ENCODE results near the gene POLR2A. TPM values are rescaled to one million over a fixed set of nuclear protein-coding genes. Genes with fewer than 3 reads are reported as not detected.

Gene POLR2A
- total and polyA plus RNA-seq, 2 of the 13 experiments (the other 11 are each of a cell fraction or from before 2014, with no cell fraction given), result 17.8 to 18.3 TPM

DNA sequence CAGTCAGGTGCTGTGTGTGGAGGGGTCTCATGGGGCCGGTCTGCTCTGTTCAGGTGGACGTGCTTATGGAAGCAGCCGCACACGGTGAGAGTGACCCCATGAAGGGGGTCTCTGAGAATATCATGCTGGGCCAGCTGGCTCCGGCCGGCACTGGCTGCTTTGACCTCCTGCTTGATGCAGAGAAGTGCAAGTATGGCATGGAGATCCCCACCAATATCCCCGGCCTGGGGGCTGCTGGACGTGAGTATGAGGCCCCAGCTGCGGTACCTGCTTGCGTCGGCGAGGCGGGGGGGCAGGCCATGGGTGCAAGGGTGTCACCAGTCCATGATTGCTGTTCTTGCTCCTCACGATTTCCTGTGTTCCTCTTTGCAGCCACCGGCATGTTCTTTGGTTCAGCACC lies 27.9 kb downstream of the POLR2A start:
- intact Hi-C loops (cut with micrococcal nuclease; ENCODE audit: unreplicated experiment) (no loop called here), in situ Hi-C loops (cut with HindIII; ENCODE audit: extremely low pct_ligation_motif_present, low pct_unique_long_range_greater_than_20kb) (loop anchor here (5.0 kb wide), 1 partner anchor 45 kb away; the partner anchor contains the start of gene TNFSF13)
- DNase-seq (ENCODE audit: low spot score) (no peak), FAIRE-seq (no peak), ATAC-seq (no peak; the same call in 2 of the 3 replicates)
- Histone ChIP-seq H3K36me3 (replicated peaks in 1 of 2; ENCODE audit: control insufficient read depth in 1 of 2, insufficient read depth in 2 of 2, low read length in 2 of 2) (peaks cover 34 to 62% of the 10 kb centered on the region in 2 experiments), H3K4me1 (ENCODE audit: insufficient read depth, low read length) (peaks cover 5% of the 10 kb centered on the region), H4K20me1 (ENCODE audit: insufficient read depth, low read length) (no peaks in the 10 kb centered on the region), H2AFZ (ENCODE audit: low read length) (no peak overlapping the region), H3K4me2 (ENCODE audit: low read depth, low read length) (no peak overlapping the region), H3K9ac (ENCODE audit: insufficient read depth, low read depth, low read length) (no peak overlapping the region), H3K9me3 (ENCODE audit: low read length) (no peaks in the 10 kb centered on the region), H3K79me2 (ENCODE audit: insufficient read depth, low read length) (no peaks in the 10 kb centered on the region), H3K4me3 (replicated peaks in 1 of 3; ENCODE audit: insufficient read depth in 1 of 3, low read depth in 2 of 3, low read length in 3 of 3) (no peak overlapping the region), H3K27ac (ENCODE audit: extremely low read length, insufficient read depth, low read length) (no peak overlapping the region), H3K27me3 (ENCODE audit: control insufficient read depth in 1 of 2, insufficient read depth in 2 of 2, low read length in 2 of 2) (no peaks in the 10 kb centered on the region)
- ChIA-PET CTCF (ENCODE audit: low intra/inter-chr PET ratio, low total read pairs) (no interaction called here), POLR2A (no interaction called here)
- no peak for TF ChIP-seq SMAD1 (CRISPR knock-in tag; IDR thresholded peaks at IDR 0.05; ENCODE audit: borderline replicate concordance, low read depth)
- no peak for TF ChIP-seq SCMH1 (CRISPR knock-in tag; IDR thresholded peaks at IDR 0.05; ENCODE audit: borderline replicate concordance)
- TF ChIP-seq, protein P1, sequence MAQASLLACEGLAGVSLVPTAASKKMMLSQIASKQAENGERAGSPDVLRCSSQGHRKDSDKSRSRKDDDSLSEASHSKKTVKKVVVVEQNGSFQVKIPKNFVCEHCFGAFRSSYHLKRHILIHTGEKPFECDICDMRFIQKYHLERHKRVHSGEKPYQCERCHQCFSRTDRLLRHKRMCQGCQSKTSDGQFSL (CRISPR knock-in tag; IDR thresholded peaks at IDR 0.05), result 0 out of 2 replicates have a peak, but pooled peaks have one; percentile 27
- no peak for TF ChIP-seq HDAC1 (CRISPR knock-in tag; IDR thresholded peaks at IDR 0.05)
- TF ChIP-seq AGO2 (optimal IDR thresholded peaks at IDR 0.05; ENCODE audit: low read depth, low read length), result peak; percentile 67
- no peak for TF ChIP-seq ZNF780A (CRISPR knock-in tag; IDR thresholded peaks at IDR 0.05)
- TF ChIP-seq, protein P2, sequence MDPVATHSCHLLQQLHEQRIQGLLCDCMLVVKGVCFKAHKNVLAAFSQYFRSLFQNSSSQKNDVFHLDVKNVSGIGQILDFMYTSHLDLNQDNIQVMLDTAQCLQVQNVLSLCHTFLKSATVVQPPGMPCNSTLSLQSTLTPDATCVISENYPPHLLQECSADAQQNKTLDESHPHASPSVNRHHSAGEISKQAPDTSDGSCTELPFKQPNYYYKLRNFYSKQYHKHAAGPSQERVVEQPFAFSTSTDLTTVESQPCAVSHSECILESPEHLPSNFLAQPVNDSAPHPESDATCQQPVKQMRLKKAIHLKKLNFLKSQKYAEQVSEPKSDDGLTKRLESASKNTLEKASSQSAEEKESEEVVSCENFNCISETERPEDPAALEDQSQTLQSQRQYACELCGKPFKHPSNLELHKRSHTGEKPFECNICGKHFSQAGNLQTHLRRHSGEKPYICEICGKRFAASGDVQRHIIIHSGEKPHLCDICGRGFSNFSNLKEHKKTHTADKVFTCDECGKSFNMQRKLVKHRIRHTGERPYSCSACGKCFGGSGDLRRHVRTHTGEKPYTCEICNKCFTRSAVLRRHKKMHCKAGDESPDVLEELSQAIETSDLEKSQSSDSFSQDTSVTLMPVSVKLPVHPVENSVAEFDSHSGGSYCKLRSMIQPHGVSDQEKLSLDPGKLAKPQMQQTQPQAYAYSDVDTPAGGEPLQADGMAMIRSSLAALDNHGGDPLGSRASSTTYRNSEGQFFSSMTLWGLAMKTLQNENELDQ (CRISPR knock-in tag; IDR thresholded peaks at IDR 0.05; ENCODE audit: borderline replicate concordance), result no peak
- no peak for TF ChIP-seq ZNF614 (CRISPR knock-in tag; IDR thresholded peaks at IDR 0.05; ENCODE audit: borderline replicate concordance)
- TF ChIP-seq LCORL (IDR thresholded peaks at IDR 0.05), result no peak
- no peak for TF ChIP-seq LCORL (CRISPR knock-in tag; IDR thresholded peaks at IDR 0.05)
- no peak for TF ChIP-seq TP53 (CRISPR knock-in tag; conservative IDR thresholded peaks at IDR 0.05)
- TF ChIP-seq SAFB2 (CRISPR knock-in tag; IDR thresholded peaks at IDR 0.05; ENCODE audit: borderline replicate concordance, low read depth), result no peak
- BruUV-seq (replicated peaks), result no TSS peak
- WGBS (ENCODE audit: low lambda C conversion rate), result 97% methylated on average over 9 of the region's 15 CpGs

Data from HepG2 (cell line).